ENCODE results near the gene SUSD1. TPM values are rescaled to one million over a fixed set of nuclear protein-coding genes. Genes with fewer than 3 reads are reported as not detected.

SUSD1 gene
- total RNA-seq, 1 experiment from 2014 or later: 7.4 TPM

DNA sequence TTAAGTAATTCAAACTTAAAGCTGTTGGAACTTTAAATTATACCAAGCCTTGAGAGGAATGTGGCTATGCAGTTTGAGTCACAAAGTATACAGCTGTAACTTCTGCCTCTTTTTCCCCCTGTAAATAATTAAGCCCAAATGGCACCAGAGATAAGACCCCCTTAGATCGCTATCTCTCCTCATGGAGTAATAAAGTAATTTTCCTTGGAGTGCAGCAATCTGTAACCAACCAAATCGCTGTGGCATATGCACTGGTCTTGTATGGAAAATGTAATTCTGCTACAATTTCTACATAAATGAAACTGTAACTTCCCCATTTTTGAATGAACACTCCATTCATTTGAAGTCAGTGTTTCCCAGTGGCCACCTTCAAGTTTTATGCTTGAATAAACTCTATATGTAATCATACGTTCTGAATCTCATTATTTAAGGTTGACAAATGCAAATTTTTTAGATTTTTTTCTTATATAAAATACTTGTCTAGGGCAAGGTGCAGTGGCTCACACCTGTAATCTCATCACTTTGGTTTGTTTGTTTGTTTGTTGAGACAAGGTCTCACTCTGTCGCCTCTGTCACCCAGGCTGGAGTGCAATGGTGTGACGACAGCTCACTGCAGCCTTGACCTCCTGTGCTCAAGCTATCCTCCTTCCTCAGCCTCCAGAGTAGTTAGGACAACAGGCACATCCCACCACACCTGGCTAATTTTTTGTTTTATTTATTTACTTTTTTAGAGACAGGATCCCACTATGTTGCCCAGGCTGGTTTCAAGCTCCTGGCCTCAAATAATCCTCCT lies 12.3 kb downstream of the SUSD1 start:
- Histone ChIP-seq H3K9me2 (replicated peaks; ENCODE audit: low read length) (no peaks in the 10 kb centered on the region), H2AFZ (ENCODE audit: low read length) (no peak overlapping the region), H3K4me2 (ENCODE audit: low read length) (no peak overlapping the region), H3K9me3 (ENCODE audit: low read length) (no peaks in the 10 kb centered on the region), H4K20me1 (ENCODE audit: low read length) (no peaks in the 10 kb centered on the region), H3K4me3 (ENCODE audit: low read length) (no peak overlapping the region), H3K36me3 (ENCODE audit: low read depth, low read length) (no peaks in the 10 kb centered on the region), H3K79me2 (ENCODE audit: low read length) (peaks cover 4% of the 10 kb centered on the region; the same call in 1 of the 2 replicates), H3K9ac (ENCODE audit: low read length) (no peak overlapping the region), H3K27me3 (ENCODE audit: low read length) (no peaks in the 10 kb centered on the region), H3F3A (ENCODE audit: low read length, unreplicated experiment) (no peaks in the 10 kb centered on the region), H3K27ac (ENCODE audit: low read length) (no peak overlapping the region), H3K4me1 (ENCODE audit: insufficient read depth, low read length) (peaks cover 24% of the 10 kb centered on the region)
- ATAC-seq (no peak), DNase-seq (no peak)
- intact Hi-C loops (cut with micrococcal nuclease): no loop called here
- no peak for TF ChIP-seq EZH2 (IDR thresholded peaks at IDR 0.05; ENCODE audit: low read length, unreplicated experiment)
- TF ChIP-seq, protein P1, sequence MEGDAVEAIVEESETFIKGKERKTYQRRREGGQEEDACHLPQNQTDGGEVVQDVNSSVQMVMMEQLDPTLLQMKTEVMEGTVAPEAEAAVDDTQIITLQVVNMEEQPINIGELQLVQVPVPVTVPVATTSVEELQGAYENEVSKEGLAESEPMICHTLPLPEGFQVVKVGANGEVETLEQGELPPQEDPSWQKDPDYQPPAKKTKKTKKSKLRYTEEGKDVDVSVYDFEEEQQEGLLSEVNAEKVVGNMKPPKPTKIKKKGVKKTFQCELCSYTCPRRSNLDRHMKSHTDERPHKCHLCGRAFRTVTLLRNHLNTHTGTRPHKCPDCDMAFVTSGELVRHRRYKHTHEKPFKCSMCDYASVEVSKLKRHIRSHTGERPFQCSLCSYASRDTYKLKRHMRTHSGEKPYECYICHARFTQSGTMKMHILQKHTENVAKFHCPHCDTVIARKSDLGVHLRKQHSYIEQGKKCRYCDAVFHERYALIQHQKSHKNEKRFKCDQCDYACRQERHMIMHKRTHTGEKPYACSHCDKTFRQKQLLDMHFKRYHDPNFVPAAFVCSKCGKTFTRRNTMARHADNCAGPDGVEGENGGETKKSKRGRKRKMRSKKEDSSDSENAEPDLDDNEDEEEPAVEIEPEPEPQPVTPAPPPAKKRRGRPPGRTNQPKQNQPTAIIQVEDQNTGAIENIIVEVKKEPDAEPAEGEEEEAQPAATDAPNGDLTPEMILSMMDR (conservative IDR thresholded peaks at IDR 0.05; ENCODE audit: low read depth, low read length): no peak
- no peak for TF ChIP-seq EZH2phosphoT487 (IDR thresholded peaks at IDR 0.05; ENCODE audit: borderline replicate concordance, low read length)
- POLR2A ChIA-PET (ENCODE audit: unreplicated experiment): interaction anchor here (0.8 kb wide), 1 partner anchor 17 kb away, joined by 3 read pairs; no protein-coding TSS in a partner anchor
- BruUV-seq (replicated peaks): no TSS peak
- CTCF ChIA-PET: no interaction called here

- ChIA-PET CTCF (no interaction called here), POLR2A (ENCODE audit: unreplicated experiment) (no interaction called here)
- no TSS peak for BruUV-seq (replicated peaks)
- no peaks in the 10 kb centered on the region for H3K9me3 ChIP-seq (ENCODE audit: low read length)
- no peaks in the 10 kb centered on the region for H3F3A ChIP-seq (ENCODE audit: low read length, unreplicated experiment)
- DNase-seq (no peak), ATAC-seq (no peak)
- H2AFZ ChIP-seq (ENCODE audit: low read length): no peak overlapping the region
- intact Hi-C loops (cut with micrococcal nuclease): no loop called here
- H3K27ac ChIP-seq (ENCODE audit: low read length): no peak overlapping the region
- no peak overlapping the region for H3K4me2 ChIP-seq (ENCODE audit: low read length)
- no peaks in the 10 kb centered on the region for H3K27me3 ChIP-seq (ENCODE audit: low read length)
- H3K79me2 ChIP-seq (ENCODE audit: low read length): no peaks in the 10 kb centered on the region
- H3K4me1 ChIP-seq (ENCODE audit: insufficient read depth, low read length): peaks cover 8% of the 10 kb centered on the region
- no peaks in the 10 kb centered on the region for H3K36me3 ChIP-seq (ENCODE audit: low read depth, low read length)
- H3K4me3 ChIP-seq (ENCODE audit: low read length): no peak overlapping the region
- TF ChIP-seq EZH2phosphoT487 (IDR thresholded peaks at IDR 0.05; ENCODE audit: borderline replicate concordance, low read length) (no peak), EZH2 (IDR thresholded peaks at IDR 0.05; ENCODE audit: low read length, unreplicated experiment) (no peak)
- TF ChIP-seq, protein P1 (conservative IDR thresholded peaks at IDR 0.05; ENCODE audit: low read depth, low read length): no peak
- no peak overlapping the region for H3K9ac ChIP-seq (ENCODE audit: low read length)
- no peaks in the 10 kb centered on the region for H4K20me1 ChIP-seq (ENCODE audit: low read length)
- no peaks in the 10 kb centered on the region for H3K9me2 ChIP-seq (replicated peaks; ENCODE audit: low read length)
Measured at GRCh38 chr9:112159781-112160180, 15.3 kb downstream of the SUSD1 start.

DNA sequence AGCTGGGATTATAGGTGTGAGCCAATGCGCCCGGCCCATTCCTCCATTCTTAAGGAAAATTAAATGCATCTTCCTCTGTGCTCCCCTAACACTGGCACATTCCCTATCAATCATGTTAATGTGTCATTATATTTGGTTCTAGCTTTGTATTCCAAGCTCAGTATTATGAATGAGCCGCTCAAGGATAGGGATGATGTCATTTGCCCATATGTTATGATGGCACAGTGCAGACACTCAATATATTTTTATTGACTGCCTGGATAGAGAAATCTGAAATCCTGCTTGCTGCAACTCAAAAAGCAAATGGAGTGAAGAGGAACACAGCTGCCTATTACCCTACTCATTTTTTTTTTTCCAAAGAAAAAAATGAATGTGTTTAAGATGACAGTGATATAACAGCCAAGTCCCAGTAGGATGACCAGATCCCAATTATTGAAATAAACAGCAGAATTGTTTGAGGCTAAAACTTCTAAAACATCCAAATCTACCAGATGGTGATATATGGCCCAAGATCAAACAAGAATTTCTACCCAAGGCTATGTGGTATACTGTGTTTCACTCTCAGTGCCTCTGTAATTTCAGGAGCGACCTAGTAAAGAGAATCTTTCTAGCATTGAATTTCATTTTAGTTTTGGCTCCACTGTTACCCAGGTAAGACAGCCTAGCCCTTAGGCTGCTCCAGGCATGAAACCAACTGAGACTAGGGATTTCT lies 16.3 kb downstream of the SUSD1 start:
- Histone ChIP-seq H3F3A (ENCODE audit: low read length, unreplicated experiment) (no peaks in the 10 kb centered on the region), H3K4me2 (ENCODE audit: low read length) (no peak overlapping the region), H3K79me2 (ENCODE audit: low read length) (no peaks in the 10 kb centered on the region), H3K4me1 (ENCODE audit: insufficient read depth, low read length) (peaks cover 8% of the 10 kb centered on the region), H2AFZ (ENCODE audit: low read length) (no peak overlapping the region), H3K27ac (ENCODE audit: low read length) (no peak overlapping the region), H3K9me2 (replicated peaks; ENCODE audit: low read length) (no peaks in the 10 kb centered on the region), H3K9me3 (ENCODE audit: low read length) (no peaks in the 10 kb centered on the region), H3K4me3 (ENCODE audit: low read length) (no peak overlapping the region), H3K36me3 (ENCODE audit: low read depth, low read length) (no peaks in the 10 kb centered on the region), H4K20me1 (ENCODE audit: low read length) (no peaks in the 10 kb centered on the region), H3K27me3 (ENCODE audit: low read length) (no peaks in the 10 kb centered on the region), H3K9ac (ENCODE audit: low read length) (no peak overlapping the region)
- BruUV-seq (replicated peaks): no TSS peak
- no peak for DNase-seq
- intact Hi-C loops (cut with micrococcal nuclease): no loop called here
- ChIA-PET POLR2A (ENCODE audit: unreplicated experiment) (no interaction called here), CTCF (no interaction called here)
- TF ChIP-seq EZH2phosphoT487 (IDR thresholded peaks at IDR 0.05; ENCODE audit: borderline replicate concordance, low read length) (no peak), EZH2 (IDR thresholded peaks at IDR 0.05; ENCODE audit: low read length, unreplicated experiment) (no peak)
- TF ChIP-seq, protein P1 (conservative IDR thresholded peaks at IDR 0.05; ENCODE audit: low read depth, low read length): no peak
- no peak for ATAC-seq

All from PC-3 (cell line).